K562 (cell line): ENCODE measurements around the gene RAB14. TPM values are rescaled to one million over a fixed set of nuclear protein-coding genes. Genes with fewer than 3 reads are reported as not detected.

Source experiments
- ARID1B ChIP-seq: fragments of 450-650 bp; IDR thresholded peaks from 2 replicates; pipeline ENCODE4 v1.6.1; 2016; ENCODE audit warnings: antibody characterized with exemption, mild to moderate bottlenecking, inconsistent platforms
- CBFA2T3 ChIP-seq: fragments of 450-650 bp; IDR thresholded peaks from 2 replicates; pipeline ENCODE4 v1.6.1; 2017
- CBFB ChIP-seq: sonication (generic); formaldehyde crosslinking; IDR thresholded peaks from 2 replicates; pipeline ENCODE4 v1.4.0; 2020; ENCODE audit warnings: mild to moderate bottlenecking, missing genetic modification reagents
- CBX5 ChIP-seq: IDR thresholded peaks from 2 replicates; pipeline ENCODE4 v1.6.1; 2014; ENCODE audit warnings: low read depth, borderline replicate concordance
- CCNT2 ChIP-seq: IDR thresholded peaks from 2 replicates; pipeline ENCODE4 v1.6.1; 2011; ENCODE audit warnings: borderline replicate concordance, low read depth, mild to moderate bottlenecking, moderate library complexity, mixed read lengths, low read length; ENCODE audit not compliant: insufficient read length; ENCODE audit errors: extremely low read depth
- CHD1 ChIP-seq: fragments of 200-600 bp; sonication (generic); IDR thresholded peaks from one replicate; pipeline ENCODE4 v1.6.1; 2012; ENCODE audit warnings: mild to moderate bottlenecking, moderate library complexity, low read length, inconsistent platforms
- CXXC5 ChIP-seq: fragments of 250-450 bp; sonication (Bioruptor Pico); IDR thresholded peaks from 2 replicates; pipeline ENCODE4 v1.8.0; 2022; ENCODE audit warnings: inconsistent platforms, mild to moderate bottlenecking, moderate library complexity
- ERF ChIP-seq: fragments of 450-650 bp; formaldehyde crosslinking; IDR thresholded peaks from 2 replicates; pipeline ENCODE4 v1.4.0; 2020; ENCODE audit warnings: mild to moderate bottlenecking, mixed read lengths
- EZH2 ChIP-seq: IDR thresholded peaks from 2 replicates; pipeline ENCODE4 v1.6.1; 2012; ENCODE audit warnings: low read depth, mild to moderate bottlenecking, inconsistent platforms, low read length, borderline replicate concordance
- FIP1L1 ChIP-seq: fragments of 200-400 bp; formaldehyde crosslinking; IDR thresholded peaks from 2 replicates; pipeline ENCODE4 v1.6.1; 2018; ENCODE audit warnings: mild to moderate bottlenecking, low read depth, low read length; ENCODE audit not compliant: poor library complexity, severe bottlenecking
- L3MBTL2 ChIP-seq: fragments of 450-650 bp; IDR thresholded peaks from 2 replicates; pipeline ENCODE4 v1.6.1; 2016; ENCODE audit warnings: mild to moderate bottlenecking, moderate library complexity
- NCOA6 ChIP-seq: fragments of 450-650 bp; IDR thresholded peaks from 2 replicates; pipeline ENCODE4 v1.6.1; 2017; ENCODE audit warnings: mild to moderate bottlenecking
- NEUROD1 ChIP-seq: fragments of 150-350 bp; IDR thresholded peaks from 2 replicates; pipeline ENCODE4 v1.6.1; 2014; ENCODE audit warnings: borderline replicate concordance, low read length, low read depth; ENCODE audit not compliant: partially characterized antibody
- PHB2 ChIP-seq: fragments of 450-650 bp; IDR thresholded peaks from 2 replicates; pipeline ENCODE4 v1.6.1; 2017; ENCODE audit warnings: low read depth
- PRPF4 ChIP-seq: fragments of 200-400 bp; formaldehyde crosslinking; IDR thresholded peaks from one replicate; pipeline ENCODE4 v1.6.1; 2017; ENCODE audit warnings: low read length, low read depth, mild to moderate bottlenecking; ENCODE audit not compliant: insufficient read depth, poor library complexity, severe bottlenecking
- SPI1 ChIP-seq: IDR thresholded peaks from 2 replicates; pipeline ENCODE4 v1.6.1; 2011; ENCODE audit warnings: low read depth, low read length, control low read depth, borderline replicate concordance
- SRSF9 ChIP-seq: fragments of 200-400 bp; formaldehyde crosslinking; IDR thresholded peaks from 2 replicates; pipeline ENCODE4 v1.6.1; 2017; ENCODE audit warnings: low read depth, low read length, borderline replicate concordance
- STAG1 ChIP-seq: sonication (generic); formaldehyde crosslinking; IDR thresholded peaks from 2 replicates; pipeline ENCODE4 v1.5.0; 2020; ENCODE audit warnings: missing genetic modification reagents, borderline replicate concordance
- TRIM28 ChIP-seq: fragments of 450-650 bp; IDR thresholded peaks from 2 replicates; pipeline ENCODE4 v1.6.1; 2017
- U2AF1 ChIP-seq: fragments of 200-400 bp; formaldehyde crosslinking; optimal IDR thresholded peaks from 2 replicates; pipeline ENCODE3; 2017; ENCODE audit warnings: mild to moderate bottlenecking, low read depth, low read length, moderate library complexity
- ZFX ChIP-seq: sonication (generic); formaldehyde crosslinking; IDR thresholded peaks from 2 replicates; pipeline ENCODE4 v1.8.0; 2022; ENCODE audit warnings: mild to moderate bottlenecking, missing genetic modification reagents, moderate library complexity
- ZNF140 ChIP-seq: fragments of 250-450 bp; sonication (Bioruptor Pico); IDR thresholded peaks from 2 replicates; pipeline ENCODE4 v1.8.0; 2021; ENCODE audit warnings: moderate library complexity, mild to moderate bottlenecking, inconsistent platforms
- ZNF274 ChIP-seq: IDR thresholded peaks from 2 replicates; pipeline ENCODE4 v1.6.1; 2011; ENCODE audit warnings: low read depth, mild to moderate bottlenecking, low read length, moderate library complexity, borderline replicate concordance
- ZNF77 ChIP-seq: fragments of 250-450 bp; sonication (Bioruptor Pico); IDR thresholded peaks from 2 replicates; pipeline ENCODE4 v1.5.0; 2020
- ZNF79 ChIP-seq: fragments of 250-450 bp; sonication (Bioruptor Pico); IDR thresholded peaks from 2 replicates; pipeline ENCODE4 v1.4.0; 2020; ENCODE audit warnings: low read depth, mild to moderate bottlenecking, moderate library complexity
- polyA plus RNA-seq, 8 experiments: library from polyadenylated mRNA; depleted of rRNA in 4 of 8; stranded (reverse) in 5 of 8; unstranded in 3 of 8; fragments of >200 nt; fragmentation: Nextera tagmentation in 2 of 8; fragmentation: Illumina TruSeq in 1 of 8; extraction: Ambion mirVana in 2 of 8; extraction: Trizol in 1 of 8; gene quantifications; 2 replicates each; pipeline versions ENCODE4 v1.2.1 to v1.2.3, GENCODE V29; 2011 to 2014; ENCODE audit warnings: inconsistent platforms in 1 of 8, missing spikeins in 1 of 8
- total RNA-seq, 7 experiments: library from RNA; depleted of rRNA in 6 of 7; stranded (reverse); fragments of >200 nt in 6 of 7; fragmentation: Illumina TruSeq in 2 of 7; extraction: Trizol in 2 of 7; gene quantifications; 2 replicates each; pipeline versions ENCODE4 v1.2.1 to v1.2.3, GENCODE V29; 2011 to 2021; ENCODE audit warnings: low replicate concordance in 1 of 7
- TF ChIP-seq, protein P1 (sequence below): IDR thresholded peaks from 2 replicates; pipeline ENCODE4 v1.6.1; 2014; ENCODE audit warnings: antibody characterized with exemption
- TF ChIP-seq, protein P2 (sequence below): fragments of 450-650 bp; IDR thresholded peaks from 2 replicates; pipeline ENCODE4 v1.6.1; 2016
- TF ChIP-seq, protein P3 (sequence below): fragments of 450-650 bp; formaldehyde crosslinking; IDR thresholded peaks from 2 replicates; pipeline ENCODE4 v1.4.0; 2022; ENCODE audit warnings: missing genetic modification characterization

RAB14 gene
- total and polyA plus RNA-seq, 9 of the 15 experiments (the other 6 are each of a cell fraction or from before 2014, with no cell fraction given), result 10.3 to 41.8 (median 20.9) TPM

DNA sequence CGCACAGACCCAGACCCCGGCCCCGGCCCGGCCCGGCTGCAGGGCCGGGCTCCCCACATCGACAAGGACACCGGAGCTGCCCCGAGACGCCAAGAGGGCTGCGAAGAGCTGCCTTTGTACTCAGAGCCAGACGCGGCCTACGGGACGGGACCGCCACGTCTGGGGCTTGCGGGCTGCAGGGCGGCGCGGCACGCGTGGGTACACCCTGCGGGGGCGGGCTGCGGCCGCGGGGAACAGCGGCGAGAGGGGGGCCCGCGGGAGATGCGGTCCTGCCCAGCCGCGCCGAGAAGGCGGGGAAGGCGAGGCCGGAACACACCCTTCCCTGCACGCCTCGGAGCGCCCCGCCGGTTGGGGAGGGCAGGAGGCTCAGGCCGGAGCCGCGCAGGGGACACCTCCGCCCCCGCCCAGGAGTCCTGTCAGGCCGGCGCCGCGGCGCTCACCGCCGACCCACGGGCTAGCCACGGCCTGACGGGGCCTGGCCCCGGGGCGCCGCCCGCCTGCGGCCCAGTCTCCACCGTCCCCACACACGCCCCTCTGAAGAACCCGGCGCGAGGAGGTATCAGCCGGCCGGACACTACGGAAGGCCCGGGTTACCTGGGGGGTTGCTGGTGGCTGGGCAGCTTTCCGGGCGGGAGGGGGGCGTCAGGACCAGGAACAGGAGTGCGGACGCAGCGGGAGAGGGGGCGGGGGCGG lies 478 bp downstream of the RAB14 start (continued):
- no peak for TF ChIP-seq STAG1 (CRISPR knock-in tag)
- TF ChIP-seq CBFB, result no peak
- TF ChIP-seq CHD1, result peak; percentile 70
- TF ChIP-seq ZNF140, result no peak
- no peak for TF ChIP-seq NCOA6
- peak; percentile 16 for TF ChIP-seq CCNT2
- no peak for TF ChIP-seq CBX5
- no peak for TF ChIP-seq ARID1B
- no peak for TF ChIP-seq FIP1L1
- no peak for TF ChIP-seq NEUROD1
- TF ChIP-seq ERF (CRISPR knock-in tag), result no peak
- TF ChIP-seq, protein P1, sequence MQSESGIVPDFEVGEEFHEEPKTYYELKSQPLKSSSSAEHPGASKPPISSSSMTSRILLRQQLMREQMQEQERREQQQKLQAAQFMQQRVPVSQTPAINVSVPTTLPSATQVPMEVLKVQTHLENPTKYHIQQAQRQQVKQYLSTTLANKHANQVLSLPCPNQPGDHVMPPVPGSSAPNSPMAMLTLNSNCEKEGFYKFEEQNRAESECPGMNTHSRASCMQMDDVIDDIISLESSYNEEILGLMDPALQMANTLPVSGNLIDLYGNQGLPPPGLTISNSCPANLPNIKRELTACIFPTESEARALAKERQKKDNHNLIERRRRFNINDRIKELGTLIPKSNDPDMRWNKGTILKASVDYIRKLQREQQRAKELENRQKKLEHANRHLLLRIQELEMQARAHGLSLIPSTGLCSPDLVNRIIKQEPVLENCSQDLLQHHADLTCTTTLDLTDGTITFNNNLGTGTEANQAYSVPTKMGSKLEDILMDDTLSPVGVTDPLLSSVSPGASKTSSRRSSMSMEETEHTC, result no peak
- TF ChIP-seq ZFX (CRISPR knock-in tag), result peak; percentile 72
- TF ChIP-seq, protein P2, sequence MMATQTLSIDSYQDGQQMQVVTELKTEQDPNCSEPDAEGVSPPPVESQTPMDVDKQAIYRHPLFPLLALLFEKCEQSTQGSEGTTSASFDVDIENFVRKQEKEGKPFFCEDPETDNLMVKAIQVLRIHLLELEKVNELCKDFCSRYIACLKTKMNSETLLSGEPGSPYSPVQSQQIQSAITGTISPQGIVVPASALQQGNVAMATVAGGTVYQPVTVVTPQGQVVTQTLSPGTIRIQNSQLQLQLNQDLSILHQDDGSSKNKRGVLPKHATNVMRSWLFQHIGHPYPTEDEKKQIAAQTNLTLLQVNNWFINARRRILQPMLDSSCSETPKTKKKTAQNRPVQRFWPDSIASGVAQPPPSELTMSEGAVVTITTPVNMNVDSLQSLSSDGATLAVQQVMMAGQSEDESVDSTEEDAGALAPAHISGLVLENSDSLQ, result no peak
- no peak for TF ChIP-seq PRPF4
- no peak for TF ChIP-seq ZNF77 (CRISPR knock-in tag)
- TF ChIP-seq ZNF79 (CRISPR knock-in tag), result no peak
- no peak for TF ChIP-seq CBFA2T3
- TF ChIP-seq, protein P3, sequence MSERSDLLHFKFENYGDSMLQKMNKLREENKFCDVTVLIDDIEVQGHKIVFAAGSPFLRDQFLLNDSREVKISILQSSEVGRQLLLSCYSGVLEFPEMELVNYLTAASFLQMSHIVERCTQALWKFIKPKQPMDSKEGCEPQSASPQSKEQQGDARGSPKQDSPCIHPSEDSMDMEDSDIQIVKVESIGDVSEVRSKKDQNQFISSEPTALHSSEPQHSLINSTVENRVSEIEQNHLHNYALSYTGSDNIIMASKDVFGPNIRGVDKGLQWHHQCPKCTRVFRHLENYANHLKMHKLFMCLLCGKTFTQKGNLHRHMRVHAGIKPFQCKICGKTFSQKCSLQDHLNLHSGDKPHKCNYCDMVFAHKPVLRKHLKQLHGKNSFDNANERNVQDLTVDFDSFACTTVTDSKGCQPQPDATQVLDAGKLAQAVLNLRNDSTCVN, result no peak
- no peak for TF ChIP-seq ZNF274
- TF ChIP-seq SRSF9, result no peak
- no peak for TF ChIP-seq U2AF1
- no peak for TF ChIP-seq SPI1
- no peak for TF ChIP-seq EZH2
- no peak for TF ChIP-seq PHB2
- TF ChIP-seq CXXC5 (CRISPR knock-in tag), result peak; percentile 41; the same call in 1 of the 2 replicates
- peak; percentile 11; the same call in 1 of the 2 replicates for TF ChIP-seq L3MBTL2
- TF ChIP-seq TRIM28, result no peak
